Measurements from ENCODE around the gene PTPN3. TPM values are rescaled to one million over a fixed set of nuclear protein-coding genes. Genes with fewer than 3 reads are reported as not detected.

Gene PTPN3
- total RNA-seq, 2 donors from 2014 or later = not detected

DNA sequence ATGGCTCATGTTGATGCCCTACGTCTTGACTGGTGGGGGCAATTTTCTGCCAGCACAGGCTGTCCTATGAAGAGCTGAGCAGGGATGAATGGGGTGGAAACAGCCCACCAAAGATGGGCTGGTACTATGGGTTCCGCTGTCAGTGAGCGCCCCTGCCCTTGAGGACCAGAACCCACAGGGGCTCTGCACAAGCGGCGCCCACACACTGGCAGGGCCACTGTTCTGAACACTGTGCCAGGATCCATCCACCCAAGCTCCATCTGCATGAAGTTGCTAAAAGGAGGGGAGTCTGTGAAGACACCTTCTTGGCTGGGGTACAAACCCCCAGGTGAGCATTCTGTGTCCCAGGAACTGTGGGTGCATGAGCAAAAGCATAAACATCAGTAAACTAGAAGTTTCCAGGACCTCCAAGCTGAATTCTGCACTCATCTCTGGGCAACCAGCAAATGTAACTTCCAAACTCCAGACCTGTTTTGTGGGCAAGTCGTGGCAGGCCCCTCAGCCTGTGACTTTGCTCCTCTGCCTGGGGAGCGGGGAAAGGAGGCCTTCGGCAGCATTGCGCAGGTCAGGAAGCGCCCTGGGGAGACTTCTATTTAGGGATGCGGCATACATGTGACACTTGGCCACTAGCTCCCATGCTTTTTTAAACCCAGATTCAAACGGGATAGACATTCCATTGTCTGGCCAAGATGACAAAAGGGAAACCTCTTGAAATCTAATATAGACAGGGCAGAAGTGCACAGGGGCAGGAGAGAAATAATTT lies 48.9 kb downstream of the PTPN3 start:
- Mint-ChIP-seq H3K27ac (no peak overlapping the region), H3K27me3 (peaks cover 48% of the 10 kb centered on the region), H3K4me1 (peaks cover 9% of the 10 kb centered on the region), H3K36me3 (ENCODE audit: low read depth) (peaks cover 2% of the 10 kb centered on the region), H3K4me3 (no peak overlapping the region)
- ATAC-seq (no peak), DNase-seq (no peak)
- no peaks in the 10 kb centered on the region for H3K9me3 ChIP-seq (ENCODE audit: control insufficient read depth, low read length, poor library complexity, severe bottlenecking)

DNA sequence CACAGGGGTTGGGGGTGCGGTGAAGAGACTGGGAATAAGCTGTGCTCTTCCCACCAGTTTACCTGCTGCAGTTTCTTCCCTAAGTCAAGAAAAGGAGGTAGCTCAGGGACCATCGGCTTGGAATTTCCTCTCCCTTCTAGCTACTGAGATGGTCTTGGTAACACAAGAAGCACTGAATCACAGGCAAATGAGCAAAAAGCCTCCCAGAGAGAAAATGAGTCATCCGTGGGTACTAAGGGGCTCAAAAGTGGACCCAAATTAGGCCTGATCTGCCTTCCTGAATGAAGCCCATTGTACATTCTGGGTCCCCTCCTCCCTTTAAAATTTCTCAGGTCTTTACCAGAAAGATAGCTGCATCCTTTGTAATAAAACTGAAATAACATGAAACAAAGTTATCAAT lies 49.9 kb downstream of the PTPN3 start:
- peaks cover 9% of the 10 kb centered on the region for H3K4me1 Mint-ChIP-seq
- no peak overlapping the region for H3K4me3 Mint-ChIP-seq
- H3K36me3 Mint-ChIP-seq (ENCODE audit: low read depth) = peaks cover 2% of the 10 kb centered on the region
- no peak overlapping the region for H3K27ac Mint-ChIP-seq
- DNase-seq (no peak), ATAC-seq (no peak)
- H3K9me3 ChIP-seq (ENCODE audit: control insufficient read depth, low read length, poor library complexity, severe bottlenecking) = no peaks in the 10 kb centered on the region
- H3K27me3 Mint-ChIP-seq = peaks cover 38% of the 10 kb centered on the region

DNA sequence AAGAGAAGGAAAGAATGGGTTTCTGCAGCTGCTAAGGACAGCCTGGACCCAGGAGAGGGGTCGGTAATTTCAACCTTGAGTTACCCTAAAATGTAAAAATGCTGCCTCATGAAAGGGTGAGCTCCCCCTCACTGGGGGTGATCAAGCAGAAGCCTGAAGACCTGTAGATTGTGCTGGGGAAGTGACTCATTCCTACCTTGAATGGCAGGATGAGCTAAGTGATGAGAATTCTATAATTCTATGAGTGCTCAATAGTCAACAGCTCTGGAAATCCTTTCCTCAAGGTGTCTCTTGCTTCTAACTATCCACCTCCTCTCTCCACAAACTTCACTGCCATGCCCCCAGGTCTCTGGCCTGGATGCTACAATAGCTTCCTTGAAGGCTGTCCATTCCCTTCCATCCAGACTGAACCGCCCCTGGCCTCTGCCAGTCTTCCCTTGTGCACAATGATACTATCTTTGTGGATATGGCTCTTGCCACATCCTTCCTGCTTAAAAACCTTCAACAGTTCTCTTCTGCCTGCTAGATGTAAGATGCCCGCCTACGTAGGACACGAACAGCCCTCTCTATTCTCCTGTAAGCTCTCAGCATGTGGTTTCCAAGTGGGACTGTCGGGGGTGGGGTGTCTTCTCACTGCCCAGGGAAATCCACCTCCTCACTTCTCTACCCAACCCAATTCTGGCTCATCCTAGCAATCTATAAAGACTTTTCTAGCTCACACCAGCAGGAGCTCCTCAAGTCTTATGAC lies 50.6 kb downstream of the PTPN3 start:
- DNase-seq = no peak
- Mint-ChIP-seq H3K36me3 (ENCODE audit: low read depth) (peaks cover 2% of the 10 kb centered on the region), H3K27ac (no peak overlapping the region), H3K27me3 (peaks cover 32% of the 10 kb centered on the region), H3K4me3 (no peak overlapping the region), H3K4me1 (peaks cover 9% of the 10 kb centered on the region)
- no peak for ATAC-seq
- no peaks in the 10 kb centered on the region for H3K9me3 ChIP-seq (ENCODE audit: control insufficient read depth, low read length, poor library complexity, severe bottlenecking)

GRCh38 chr9:109444771-109445320 lies 53.3 kb downstream of the PTPN3 start:
- no peak overlapping the region for H3K4me3 Mint-ChIP-seq
- H3K27ac Mint-ChIP-seq = no peak overlapping the region
- no peak for DNase-seq
- peaks cover 26% of the 10 kb centered on the region for H3K27me3 Mint-ChIP-seq
- ATAC-seq = no peak
- H3K4me1 Mint-ChIP-seq = peaks cover 21% of the 10 kb centered on the region
- H3K9me3 ChIP-seq (ENCODE audit: control insufficient read depth, low read length, poor library complexity, severe bottlenecking) = no peaks in the 10 kb centered on the region
- H3K36me3 Mint-ChIP-seq (ENCODE audit: low read depth) = no peaks in the 10 kb centered on the region

GRCh38 chr9:109442716-109443115 lies 55.4 kb downstream of the PTPN3 start:
- no peaks in the 10 kb centered on the region for H3K9me3 ChIP-seq (ENCODE audit: control insufficient read depth, low read length, poor library complexity, severe bottlenecking)
- H3K27me3 Mint-ChIP-seq = peaks cover 29% of the 10 kb centered on the region
- no peak overlapping the region for H3K4me3 Mint-ChIP-seq
- no peaks in the 10 kb centered on the region for H3K36me3 Mint-ChIP-seq (ENCODE audit: low read depth)
- no peak for DNase-seq
- ATAC-seq = no peak
- no peak overlapping the region for H3K27ac Mint-ChIP-seq
- peaks cover 17% of the 10 kb centered on the region for H3K4me1 Mint-ChIP-seq

GRCh38 chr9:109441296-109441695 lies 56.8 kb downstream of the PTPN3 start:
- Mint-ChIP-seq H3K4me1 (peaks cover 12% of the 10 kb centered on the region), H3K36me3 (ENCODE audit: low read depth) (no peaks in the 10 kb centered on the region), H3K27me3 (peaks cover 25% of the 10 kb centered on the region), H3K27ac (peak overlapping the region; percentile 72), H3K4me3 (no peak overlapping the region)
- ATAC-seq (no peak), DNase-seq (no peak)
- H3K9me3 ChIP-seq (ENCODE audit: control insufficient read depth, low read length, poor library complexity, severe bottlenecking) = no peaks in the 10 kb centered on the region

DNA sequence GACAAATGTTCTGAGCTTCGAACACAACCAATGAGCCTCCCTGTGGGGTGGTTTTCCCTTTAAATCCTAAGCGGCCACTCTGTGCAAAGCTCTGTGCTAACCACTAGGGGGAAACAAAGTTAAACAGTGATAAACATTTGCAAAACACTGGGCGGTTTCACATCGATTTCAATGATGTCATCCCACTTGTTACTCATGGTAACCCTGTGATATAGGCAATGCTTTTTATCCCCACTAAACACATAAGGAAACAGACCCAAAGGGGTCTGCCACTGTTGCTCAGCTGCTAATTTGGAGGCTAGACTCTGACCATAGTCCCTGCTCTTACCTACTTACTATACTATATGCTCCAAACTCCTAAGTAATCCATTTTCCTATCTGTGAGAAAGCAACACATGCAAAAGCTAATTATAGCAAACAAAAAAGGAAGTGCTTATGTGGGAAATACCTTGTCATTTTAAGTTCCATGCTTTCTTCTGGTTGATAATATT lies 57.3 kb downstream of the PTPN3 start:
- no peaks in the 10 kb centered on the region for H3K9me3 ChIP-seq (ENCODE audit: control insufficient read depth, low read length, poor library complexity, severe bottlenecking)
- Mint-ChIP-seq H3K4me1 (peaks cover 12% of the 10 kb centered on the region), H3K27ac (peak overlapping the region; percentile 72), H3K4me3 (no peak overlapping the region), H3K36me3 (ENCODE audit: low read depth) (no peaks in the 10 kb centered on the region), H3K27me3 (peaks cover 20% of the 10 kb centered on the region)
- ATAC-seq (peak; percentile 92), DNase-seq (peak in 1 of 3 donors; percentile 9)

- Mint-ChIP-seq H3K4me3 (no peak overlapping the region), H3K27me3 (peaks cover 24% of the 10 kb centered on the region), H3K27ac (no peak overlapping the region), H3K4me1 (peaks cover 12% of the 10 kb centered on the region), H3K36me3 (ENCODE audit: low read depth) (no peaks in the 10 kb centered on the region)
- DNase-seq (no peak), ATAC-seq (peak; percentile 41)
- H3K9me3 ChIP-seq (ENCODE audit: control insufficient read depth, low read length, poor library complexity, severe bottlenecking) = no peaks in the 10 kb centered on the region
Measured at GRCh38 chr9:109440117-109440515, 58.0 kb downstream of the PTPN3 start.

DNA sequence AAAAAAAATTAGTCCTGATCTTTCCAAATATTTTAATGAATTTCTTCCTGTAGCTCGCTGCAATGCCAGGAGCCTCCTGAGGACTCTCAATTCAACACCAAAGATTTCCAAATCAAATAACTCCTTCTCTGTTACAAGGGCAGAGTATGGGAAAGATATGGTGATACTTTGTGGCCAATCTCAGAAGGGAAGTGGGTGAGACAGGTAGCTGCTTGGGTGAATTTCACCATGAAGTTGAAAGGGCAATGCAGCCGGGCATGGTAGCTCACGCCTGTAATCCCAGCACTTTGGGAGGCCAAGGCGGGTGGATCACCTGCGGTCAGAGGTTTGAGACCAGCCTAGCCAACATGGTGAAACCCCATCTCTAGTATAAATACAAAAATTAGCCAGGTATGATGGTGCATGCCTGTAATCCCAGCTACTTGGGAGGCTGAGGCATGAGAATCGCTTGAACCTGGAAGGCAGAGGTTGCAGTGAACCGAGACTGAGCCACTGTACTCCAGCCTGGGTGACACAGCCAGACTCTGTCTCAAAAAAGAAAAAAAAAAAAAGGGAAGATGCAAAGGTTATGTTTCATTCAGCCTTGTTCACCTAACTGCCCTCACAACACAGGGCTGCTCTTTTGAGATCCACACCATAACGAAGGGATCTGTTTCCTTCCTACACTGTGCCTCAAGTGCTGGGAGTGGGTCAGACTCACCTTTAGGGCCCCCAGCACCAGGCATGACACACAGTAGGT lies 58.6 kb downstream of the PTPN3 start:
- Mint-ChIP-seq H3K4me1 (peaks cover 12% of the 10 kb centered on the region), H3K4me3 (no peak overlapping the region), H3K36me3 (ENCODE audit: low read depth) (no peaks in the 10 kb centered on the region), H3K27ac (no peak overlapping the region), H3K27me3 (peaks cover 30% of the 10 kb centered on the region)
- DNase-seq (no peak), ATAC-seq (no peak)
- H3K9me3 ChIP-seq (ENCODE audit: control insufficient read depth, low read length, poor library complexity, severe bottlenecking) = no peaks in the 10 kb centered on the region

- no peak overlapping the region for H3K4me3 Mint-ChIP-seq
- ATAC-seq (no peak), DNase-seq (no peak)
- no peaks in the 10 kb centered on the region for H3K9me3 ChIP-seq (ENCODE audit: control insufficient read depth, low read length, poor library complexity, severe bottlenecking)
- H3K4me1 Mint-ChIP-seq = peaks cover 12% of the 10 kb centered on the region
- H3K36me3 Mint-ChIP-seq (ENCODE audit: low read depth) = no peaks in the 10 kb centered on the region
- H3K27me3 Mint-ChIP-seq = peaks cover 37% of the 10 kb centered on the region
- no peak overlapping the region for H3K27ac Mint-ChIP-seq
Measured at GRCh38 chr9:109437286-109437685, 60.8 kb downstream of the PTPN3 start.

DNA sequence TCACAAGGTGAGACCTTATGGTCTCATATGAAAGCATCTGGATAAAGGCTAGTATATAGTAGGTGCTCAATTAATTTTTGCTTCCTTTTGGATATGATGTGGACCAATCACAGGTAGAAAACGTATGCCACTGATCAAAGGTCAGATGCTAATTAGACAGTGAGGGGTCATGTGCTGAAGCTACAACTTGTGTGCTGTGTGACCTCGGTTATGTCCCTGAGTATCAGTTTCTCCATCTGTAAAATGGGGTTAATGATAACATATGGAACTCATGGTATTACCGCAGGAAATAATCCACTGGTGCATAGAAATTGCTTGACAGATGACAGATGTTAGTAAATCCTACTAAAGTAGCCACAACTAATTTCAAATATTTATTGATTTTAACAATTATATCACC lies 62.0 kb downstream of the PTPN3 start:
- H3K4me1 Mint-ChIP-seq = peaks cover 10% of the 10 kb centered on the region
- H3K27ac Mint-ChIP-seq = no peak overlapping the region
- ATAC-seq = no peak
- no peaks in the 10 kb centered on the region for H3K9me3 ChIP-seq (ENCODE audit: control insufficient read depth, low read length, poor library complexity, severe bottlenecking)
- H3K27me3 Mint-ChIP-seq = peaks cover 43% of the 10 kb centered on the region
- H3K36me3 Mint-ChIP-seq (ENCODE audit: low read depth) = peaks cover 2% of the 10 kb centered on the region
- DNase-seq = no peak
- no peak overlapping the region for H3K4me3 Mint-ChIP-seq

DNA sequence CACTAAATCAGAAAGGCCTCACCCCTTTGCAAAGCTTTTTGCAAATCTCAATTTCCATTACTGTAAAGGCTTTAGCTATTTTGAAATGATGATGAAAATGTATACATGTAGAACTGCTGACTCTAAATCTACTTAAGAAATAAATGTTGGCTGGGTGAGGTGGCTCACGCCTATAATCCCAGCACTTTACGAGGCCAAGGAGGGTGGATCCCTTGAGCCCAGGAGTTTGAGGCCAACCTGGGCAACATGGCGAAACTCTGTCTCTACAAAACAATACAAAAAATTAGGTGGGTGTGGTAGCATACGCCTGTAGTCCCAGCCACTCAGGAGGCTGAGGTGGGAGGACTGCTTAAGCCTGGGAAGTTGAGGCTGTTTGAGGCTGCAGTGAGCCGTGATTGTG lies 64.6 kb downstream of the PTPN3 start:
- Mint-ChIP-seq H3K27ac (no peak overlapping the region), H3K4me1 (no peaks in the 10 kb centered on the region), H3K36me3 (ENCODE audit: low read depth) (peaks cover 2% of the 10 kb centered on the region), H3K4me3 (no peak overlapping the region), H3K27me3 (peaks cover 54% of the 10 kb centered on the region)
- ATAC-seq = no peak
- no peaks in the 10 kb centered on the region for H3K9me3 ChIP-seq (ENCODE audit: control insufficient read depth, low read length, poor library complexity, severe bottlenecking)
- DNase-seq = no peak

GRCh38 chr9:109430231-109430630 lies 67.9 kb downstream of the PTPN3 start:
- no peak for ATAC-seq
- no peaks in the 10 kb centered on the region for H3K4me1 Mint-ChIP-seq
- no peak for DNase-seq
- H3K27ac Mint-ChIP-seq = no peak overlapping the region
- H3K4me3 Mint-ChIP-seq = no peak overlapping the region
- H3K27me3 Mint-ChIP-seq = peaks cover 55% of the 10 kb centered on the region
- H3K36me3 Mint-ChIP-seq (ENCODE audit: low read depth) = peaks cover 2% of the 10 kb centered on the region
- no peaks in the 10 kb centered on the region for H3K9me3 ChIP-seq (ENCODE audit: control insufficient read depth, low read length, poor library complexity, severe bottlenecking)

Data from T-helper 17 cell (primary cell).